HepG2 (cell line): ENCODE measurements around the gene METTL15. TPM values are rescaled to one million over a fixed set of nuclear protein-coding genes. Genes with fewer than 3 reads are reported as not detected.

Experiments
- ATAC-seq: fragments of 200-7000 bp; cut with Tn5 transposase; 3 replicates; pipeline ENCODE4 v1.9.1; 2020; ENCODE audit warnings: mild to moderate bottlenecking, moderate library complexity
- Bru-seq: library from RNA; stranded (reverse); fragments of 400-500 nt; gene quantifications from one replicate; lab custom pipeline; 2021; lab: Mats Ljungman, UMichigan
- BruChase-seq, 2 experiments: library from RNA; stranded (reverse); fragments of 400-500 nt; gene quantifications; one replicate each; lab custom pipeline; 2021; lab: Mats Ljungman, UMichigan
- BruUV-seq: library from RNA; stranded (reverse); fragments of 400-500 nt; replicated peaks from 2 replicates; lab custom pipeline; 2021; lab: Mats Ljungman, UMichigan
- CTCF ChIA-PET: fragments of 300-600 bp; formaldehyde crosslinking; extraction: SDS; loops from one replicate; lab custom pipeline; 2021; ENCODE audit warnings: low total read pairs, inconsistent platforms, low intra/inter-chr PET ratio; lab: Yijun Ruan, JAX
- POLR2A ChIA-PET: fragments of 350-600 bp; sonication (Branson Sonifier 250); formaldehyde crosslinking; loops from one replicate; lab custom pipeline; 2020; ENCODE audit warnings: antibody characterized with exemption, inconsistent platforms; lab: Yijun Ruan, JAX
- DNase-seq: peaks from one replicate; pipeline ENCODE4 v3.0.0-alpha.2; 2015; ENCODE audit warnings: low spot score
- FAIRE-seq: peaks from 3 replicates; lab custom pipeline; 2011; peaks lifted over from hg19 to GRCh38; lab: Jason Lieb, UNC
- H2AFZ ChIP-seq: one replicate; pipeline ENCODE4 v1.6.1; 2011; ENCODE audit warnings: low read length, inconsistent platforms
- H3K27ac ChIP-seq: fragments of 300-600 bp; 3 replicates; pipeline ENCODE4 v1.8.0; 2011; ENCODE audit warnings: mixed run types, mild to moderate bottlenecking, mixed read lengths, low read length, inconsistent platforms; ENCODE audit not compliant: insufficient read depth; ENCODE audit errors: extremely low read length
- H3K27me3 ChIP-seq, 2 experiments: fragments of 200-600 bp in 1 of 2; 2 replicates in 1 of 2; 3 replicates in 1 of 2; pipeline versions ENCODE4 v1.6.0 to v1.8.0; 2011; ENCODE audit warnings: low read length in 2 of 2, mild to moderate bottlenecking in 2 of 2, moderate library complexity in 2 of 2, inconsistent platforms in 1 of 2; ENCODE audit not compliant: insufficient read depth in 2 of 2, control insufficient read depth in 1 of 2
- H3K36me3 ChIP-seq, 2 experiments: fragments of 200-600 bp in 1 of 2; replicated peaks in 1 of 2; 2 replicates in 1 of 2; 3 replicates in 1 of 2; pipeline versions ENCODE4 v1.5.1 to v1.8.0; 2011; ENCODE audit warnings: low read length in 2 of 2, inconsistent platforms in 1 of 2; ENCODE audit not compliant: insufficient read depth in 2 of 2, control insufficient read depth in 1 of 2
- H3K4me1 ChIP-seq: 2 replicates; pipeline ENCODE4 v1.5.1; 2012; ENCODE audit warnings: low read length, inconsistent platforms; ENCODE audit not compliant: insufficient read depth
- H3K4me2 ChIP-seq: 2 replicates; pipeline ENCODE4 v1.6.0; 2011; ENCODE audit warnings: low read depth, low read length, inconsistent platforms
- H3K4me3 ChIP-seq, 3 experiments: fragments of 200-600 bp in 1 of 3; sonication (generic), shearing (Covaris generic) in 1 of 3; replicated peaks in 1 of 3; 2 replicates each; pipeline ENCODE4 v1.5.1; 2011 to 2016; ENCODE audit warnings: low read length in 3 of 3, inconsistent platforms in 2 of 3, low read depth in 2 of 3, mild to moderate bottlenecking in 2 of 3, control low read depth in 1 of 3, mixed read lengths in 1 of 3; ENCODE audit not compliant: insufficient read depth in 1 of 3
- H3K79me2 ChIP-seq: one replicate; pipeline ENCODE4 v1.6.1; 2011; ENCODE audit warnings: low read length, inconsistent platforms; ENCODE audit not compliant: insufficient read depth
- H3K9ac ChIP-seq: 2 replicates; pipeline ENCODE4 v1.6.0; 2011; ENCODE audit warnings: mild to moderate bottlenecking, low read depth, low read length, inconsistent platforms; ENCODE audit not compliant: insufficient read depth
- H3K9me3 ChIP-seq: 2 replicates; pipeline ENCODE4 v1.5.1; 2012; ENCODE audit warnings: mild to moderate bottlenecking, low read length
- H4K20me1 ChIP-seq: 2 replicates; pipeline ENCODE4 v1.6.0; 2011; ENCODE audit warnings: inconsistent platforms, mild to moderate bottlenecking, low read length, moderate library complexity; ENCODE audit not compliant: insufficient read depth
- HDAC2 ChIP-seq: sonication (generic); formaldehyde crosslinking; IDR thresholded peaks from 2 replicates; pipeline ENCODE4 v1.4.0; 2020; ENCODE audit warnings: missing genetic modification reagents
- MED1 ChIP-seq: sonication (generic); formaldehyde crosslinking; IDR thresholded peaks from 2 replicates; pipeline ENCODE4 v1.4.0; 2020; ENCODE audit warnings: missing genetic modification reagents
- RFX5 ChIP-seq: IDR thresholded peaks from 2 replicates; pipeline ENCODE4 v1.6.1; 2011; ENCODE audit warnings: low read depth, low read length, improper control_type of control experiment
- RXRB ChIP-seq: IDR thresholded peaks from 2 replicates; pipeline ENCODE4 v1.6.1; 2016; ENCODE audit warnings: borderline replicate concordance, missing genetic modification reagents, missing compliant biosample characterization
- THYN1 ChIP-seq: sonication (generic); formaldehyde crosslinking; IDR thresholded peaks from 2 replicates; pipeline ENCODE4 v1.8.1; 2023; ENCODE audit warnings: low read depth, mild to moderate bottlenecking, moderate library complexity, missing genetic modification reagents, borderline replicate concordance
- ZNF235 ChIP-seq: sonication (generic); formaldehyde crosslinking; IDR thresholded peaks from 2 replicates; pipeline ENCODE4 v1.8.1; 2023; ENCODE audit warnings: mild to moderate bottlenecking, missing genetic modification reagents, borderline replicate concordance
- ZNF543 ChIP-seq: sonication (generic); formaldehyde crosslinking; IDR thresholded peaks from 2 replicates; pipeline ENCODE4 v1.4.0; 2020; ENCODE audit warnings: mild to moderate bottlenecking, missing genetic modification reagents
- WGBS: methylation state at CpG from one replicate; pipeline ENCODE4 v1.1.6; 2017; ENCODE audit warnings: low lambda C conversion rate; 5-methylcytosine and 5-hydroxymethylcytosine counted together
- in situ Hi-C: cut with HindIII; loops from 2 replicates; pipeline ENCODE4 v1.10.0; 2017; ENCODE audit warnings: low pct_unique_long_range_greater_than_20kb; ENCODE audit not compliant: extremely low pct_ligation_motif_present
- intact Hi-C: fragments of 100-400 bp; cut with micrococcal nuclease; formaldehyde crosslinking; loops from one replicate; pipeline ENCODE4 v1.10.0; 2022; ENCODE audit not compliant: unreplicated experiment
- long read RNA-seq, 2 experiments: library from RNA in 1 of 2; library from polyadenylated mRNA in 1 of 2; stranded (forward) in 1 of 2; unstranded in 1 of 2; transcript quantifications; one replicate each; pipeline ENCODE4 v2.0.0, GENCODE V29; 2019 to 2022
- polyA minus RNA-seq, 3 experiments: library from RNA; depleted of rRNA, polyadenylated mRNA; stranded (reverse); fragments of >200 nt; gene quantifications; 2 replicates each; pipeline ENCODE4 v1.2.3, GENCODE V29; 2011; ENCODE audit warnings: low replicate concordance in 1 of 3
- polyA plus RNA-seq, 8 experiments: library from polyadenylated mRNA; depleted of rRNA in 3 of 8; stranded (reverse) in 7 of 8; unstranded in 1 of 8; fragments of >200 nt; fragmentation: Illumina TruSeq in 4 of 8; extraction: Trizol in 4 of 8; gene quantifications; 2 replicates each; pipeline versions ENCODE4 v1.2.1 to v1.2.3, GENCODE V29; 2011 to 2016; ENCODE audit warnings: low read depth in 4 of 8, missing spikeins in 1 of 8, mixed read lengths in 1 of 8; ENCODE audit not compliant: insufficient read depth in 1 of 8
- total RNA-seq, 5 experiments: library from RNA; depleted of rRNA; stranded (reverse); fragments of >200 nt; fragmentation: Illumina TruSeq; extraction: Trizol; gene quantifications; 2 replicates each; pipeline ENCODE4 v1.2.3, GENCODE V29; 2016; ENCODE audit warnings: low read depth in 1 of 5
- TF ChIP-seq, protein P1 (sequence below): sonication (generic); formaldehyde crosslinking; IDR thresholded peaks from 2 replicates; pipeline ENCODE4 v1.8.1; 2022; ENCODE audit warnings: mild to moderate bottlenecking, missing genetic modification reagents
- TF ChIP-seq, protein P2 (sequence below): sonication (generic); formaldehyde crosslinking; IDR thresholded peaks from 2 replicates; pipeline ENCODE4 v1.5.1; 2020; ENCODE audit warnings: mild to moderate bottlenecking, missing genetic modification reagents, moderate library complexity
- TF ChIP-seq, protein P3 (sequence below): IDR thresholded peaks from 2 replicates; pipeline ENCODE4 v1.6.1; 2012; ENCODE audit warnings: inconsistent platforms

METTL15 gene, protein sequence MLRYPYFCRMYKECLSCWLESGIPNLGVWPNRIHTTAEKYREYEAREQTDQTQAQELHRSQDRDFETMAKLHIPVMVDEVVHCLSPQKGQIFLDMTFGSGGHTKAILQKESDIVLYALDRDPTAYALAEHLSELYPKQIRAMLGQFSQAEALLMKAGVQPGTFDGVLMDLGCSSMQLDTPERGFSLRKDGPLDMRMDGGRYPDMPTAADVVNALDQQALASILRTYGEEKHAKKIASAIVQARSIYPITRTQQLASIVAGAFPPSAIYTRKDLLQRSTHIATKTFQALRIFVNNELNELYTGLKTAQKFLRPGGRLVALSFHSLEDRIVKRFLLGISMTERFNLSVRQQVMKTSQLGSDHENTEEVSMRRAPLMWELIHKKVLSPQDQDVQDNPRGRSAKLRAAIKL
- total RNA-seq (2016; rRNA removed; fragmentation: Illumina TruSeq; extraction: Trizol) (14.0 and 14.4 TPM in 2 replicates), polyA plus RNA-seq (2011; rRNA removed) (6.0 and 6.5 TPM in 2 replicates), polyA minus RNA-seq (2011; rRNA and poly(A)+ RNA removed; ENCODE audit: low replicate concordance) (22.7 and 31.9 TPM in 2 replicates), Bru-seq, nascent RNA (percentile 68 among the genes with signal in this experiment), BruChase-seq, experiment 1, labeled RNA remaining after a 6-hour chase (percentile 47 among the genes with signal in this experiment), BruChase-seq, experiment 2, labeled RNA remaining after a 2-hour chase (percentile 60 among the genes with signal in this experiment)
- 4.3 TPM in 2 replicates for total RNA-seq (2016; cell fraction: cytosol; rRNA removed; fragmentation: Illumina TruSeq; extraction: Trizol; ENCODE audit: low read depth)
- 12.8 and 15.3 TPM in 2 replicates for total RNA-seq (2016; cell fraction: insoluble cytoplasmic fraction; rRNA removed; fragmentation: Illumina TruSeq; extraction: Trizol)
- 3.4 and 4.4 TPM in 2 replicates for total RNA-seq (2016; cell fraction: membrane; rRNA removed; fragmentation: Illumina TruSeq; extraction: Trizol)
- 33.6 and 34.8 TPM in 2 replicates for total RNA-seq (2016; cell fraction: nucleus; rRNA removed; fragmentation: Illumina TruSeq; extraction: Trizol)
- polyA plus RNA-seq (2011; cell fraction: cytosol; rRNA removed) = 3.3 and 4.8 TPM in 2 replicates
- 6.1 and 6.2 TPM in 2 replicates for polyA plus RNA-seq (2011; cell fraction: nucleus; rRNA removed)
- polyA plus RNA-seq (2012) = 6.2 and 6.3 TPM in 2 replicates
- polyA plus RNA-seq (2016; cell fraction: cytosol; fragmentation: Illumina TruSeq; extraction: Trizol; ENCODE audit: low read depth) = 0.81 and 0.87 TPM in 2 replicates
- 13.2 and 13.8 TPM in 2 replicates for polyA plus RNA-seq (2016; cell fraction: insoluble cytoplasmic fraction; fragmentation: Illumina TruSeq; extraction: Trizol; ENCODE audit: low read depth)
- polyA plus RNA-seq (2016; cell fraction: membrane; fragmentation: Illumina TruSeq; extraction: Trizol; ENCODE audit: low read depth) = 1.1 and 1.5 TPM in 2 replicates
- polyA plus RNA-seq (2016; cell fraction: nucleus; fragmentation: Illumina TruSeq; extraction: Trizol; ENCODE audit: insufficient read depth, low read depth) = 9.3 and 11.1 TPM in 2 replicates
- polyA minus RNA-seq (2011; cell fraction: cytosol; rRNA and poly(A)+ RNA removed) = 9.9 and 10.2 TPM in 2 replicates
- polyA minus RNA-seq (2011; cell fraction: nucleus; rRNA and poly(A)+ RNA removed) = 90.1 and 92.7 TPM in 2 replicates
- long read RNA-seq, experiment 1, partial matches to known transcripts = 4 of 7 reads
- long read RNA-seq, experiment 1, other reads (novel, unspliced or antisense) = 2 of 7 reads
- long read RNA-seq, experiment 2, partial matches to known transcripts = 0 of 8 reads
- long read RNA-seq, experiment 2, other reads (novel, unspliced or antisense) = 8 of 8 reads

DNA sequence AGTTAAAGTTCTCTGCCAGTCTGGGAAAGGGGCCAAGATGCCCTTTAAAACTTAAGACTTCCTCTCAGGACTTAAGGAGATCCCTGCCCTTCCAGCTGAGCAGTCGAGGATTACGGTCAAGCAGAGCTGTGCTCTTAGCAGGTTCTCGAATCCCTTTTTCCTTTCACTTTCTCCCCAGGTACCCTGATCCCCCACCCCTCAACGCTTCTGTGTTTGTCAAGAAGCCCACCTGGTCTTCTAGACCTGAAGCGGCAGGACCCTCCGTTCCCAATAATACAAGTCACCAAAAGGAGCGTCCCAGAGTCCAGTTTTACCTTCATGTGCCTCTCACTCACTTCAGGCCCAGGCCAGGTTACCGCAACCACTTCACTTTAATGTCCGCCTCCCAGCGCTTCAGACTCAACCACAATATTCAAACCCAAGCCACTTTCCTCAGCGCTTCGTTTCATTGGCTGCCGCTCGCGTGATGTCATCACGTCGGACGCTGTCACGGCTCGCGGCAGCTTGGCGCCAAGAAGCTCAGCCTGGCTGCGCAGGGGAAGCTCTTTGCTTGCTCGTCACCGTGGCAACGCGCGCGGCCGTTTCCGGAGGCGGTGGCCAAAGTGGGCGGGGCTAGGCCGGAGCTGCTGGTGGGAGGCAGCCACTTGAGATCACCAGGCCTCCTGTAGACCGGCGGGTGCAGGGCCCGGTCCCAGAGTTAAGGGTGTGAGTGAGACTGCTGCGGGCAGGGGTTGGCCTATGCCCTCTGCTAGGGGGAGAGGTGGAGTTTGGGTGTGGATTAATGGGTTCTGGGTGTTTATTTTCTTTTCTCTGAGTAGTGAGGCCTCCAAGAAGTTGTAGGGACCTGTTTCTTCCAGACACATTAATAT, at the start of gene METTL15, which contains the start of gene KIF18A:
Gene METTL15, plus strand, starts transcription at position 639 of the 869 bp plus-strand sequence. CDS start 4,947 bp downstream, outside the sequence.
Gene KIF18A, minus strand, starts transcription at position 407 of the 869 bp plus-strand sequence. CDS start 10,209 bp downstream, outside the sequence.
- POLR2A ChIA-PET = no interaction called here
- intact Hi-C loops = loop anchor here (5.0 kb wide), 1 partner anchor 391 kb away; no protein-coding TSS in a partner anchor
- Histone ChIP-seq H3K27me3 (no peaks in the 10 kb centered on the region; a peak in 1 of 5 replicates), H3K4me3 (peak within 1 kb of the TSS; percentile 84 to 99 (median 84)), H3K4me1 (peaks cover 60% of the 10 kb centered on the region), H3K36me3 (no peaks in the 10 kb centered on the region; a peak in 1 of 5 replicates), H3K9me3 (no peaks in the 10 kb centered on the region), H3K9ac (peak within 1 kb of the TSS; percentile 98), H4K20me1 (no peaks in the 10 kb centered on the region), H3K4me2 (peak within 1 kb of the TSS; percentile 75), H2AFZ (peak within 1 kb of the TSS; percentile 74), H3K27ac (peak within 1 kb of the TSS; percentile 96), H3K79me2 (peaks cover 85% of the 10 kb centered on the region)
- peak; percentile 95 for ATAC-seq
- peak; percentile 80 for FAIRE-seq
- WGBS = 1% methylated on average over 15 of the region's 38 CpGs
- TSS peak; percentile 80 for BruUV-seq
- CTCF ChIA-PET = no interaction called here
- DNase-seq = peak; percentile 96
- in situ Hi-C loops = no loop called here
- TF ChIP-seq, protein P1, sequence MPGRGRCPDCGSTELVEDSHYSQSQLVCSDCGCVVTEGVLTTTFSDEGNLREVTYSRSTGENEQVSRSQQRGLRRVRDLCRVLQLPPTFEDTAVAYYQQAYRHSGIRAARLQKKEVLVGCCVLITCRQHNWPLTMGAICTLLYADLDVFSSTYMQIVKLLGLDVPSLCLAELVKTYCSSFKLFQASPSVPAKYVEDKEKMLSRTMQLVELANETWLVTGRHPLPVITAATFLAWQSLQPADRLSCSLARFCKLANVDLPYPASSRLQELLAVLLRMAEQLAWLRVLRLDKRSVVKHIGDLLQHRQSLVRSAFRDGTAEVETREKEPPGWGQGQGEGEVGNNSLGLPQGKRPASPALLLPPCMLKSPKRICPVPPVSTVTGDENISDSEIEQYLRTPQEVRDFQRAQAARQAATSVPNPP (CRISPR knock-in tag) = no peak
- TF ChIP-seq, protein P2, sequence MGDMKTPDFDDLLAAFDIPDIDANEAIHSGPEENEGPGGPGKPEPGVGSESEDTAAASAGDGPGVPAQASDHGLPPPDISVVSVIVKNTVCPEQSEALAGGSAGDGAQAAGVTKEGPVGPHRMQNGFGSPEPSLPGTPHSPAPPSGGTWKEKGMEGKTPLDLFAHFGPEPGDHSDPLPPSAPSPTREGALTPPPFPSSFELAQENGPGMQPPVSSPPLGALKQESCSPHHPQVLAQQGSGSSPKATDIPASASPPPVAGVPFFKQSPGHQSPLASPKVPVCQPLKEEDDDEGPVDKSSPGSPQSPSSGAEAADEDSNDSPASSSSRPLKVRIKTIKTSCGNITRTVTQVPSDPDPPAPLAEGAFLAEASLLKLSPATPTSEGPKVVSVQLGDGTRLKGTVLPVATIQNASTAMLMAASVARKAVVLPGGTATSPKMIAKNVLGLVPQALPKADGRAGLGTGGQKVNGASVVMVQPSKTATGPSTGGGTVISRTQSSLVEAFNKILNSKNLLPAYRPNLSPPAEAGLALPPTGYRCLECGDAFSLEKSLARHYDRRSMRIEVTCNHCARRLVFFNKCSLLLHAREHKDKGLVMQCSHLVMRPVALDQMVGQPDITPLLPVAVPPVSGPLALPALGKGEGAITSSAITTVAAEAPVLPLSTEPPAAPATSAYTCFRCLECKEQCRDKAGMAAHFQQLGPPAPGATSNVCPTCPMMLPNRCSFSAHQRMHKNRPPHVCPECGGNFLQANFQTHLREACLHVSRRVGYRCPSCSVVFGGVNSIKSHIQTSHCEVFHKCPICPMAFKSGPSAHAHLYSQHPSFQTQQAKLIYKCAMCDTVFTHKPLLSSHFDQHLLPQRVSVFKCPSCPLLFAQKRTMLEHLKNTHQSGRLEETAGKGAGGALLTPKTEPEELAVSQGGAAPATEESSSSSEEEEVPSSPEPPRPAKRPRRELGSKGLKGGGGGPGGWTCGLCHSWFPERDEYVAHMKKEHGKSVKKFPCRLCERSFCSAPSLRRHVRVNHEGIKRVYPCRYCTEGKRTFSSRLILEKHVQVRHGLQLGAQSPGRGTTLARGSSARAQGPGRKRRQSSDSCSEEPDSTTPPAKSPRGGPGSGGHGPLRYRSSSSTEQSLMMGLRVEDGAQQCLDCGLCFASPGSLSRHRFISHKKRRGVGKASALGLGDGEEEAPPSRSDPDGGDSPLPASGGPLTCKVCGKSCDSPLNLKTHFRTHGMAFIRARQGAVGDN (CRISPR knock-in tag) = peak; percentile 85
- TF ChIP-seq ZNF543 (CRISPR knock-in tag) (no peak), RXRB (CRISPR knock-in tag) (peak; percentile 53; the same call in 1 of the 2 replicates), RFX5 (peak; percentile 83), HDAC2 (peak; percentile 78), THYN1 (CRISPR knock-in tag) (no peak), MED1 (CRISPR knock-in tag) (0 out of 2 replicates have a peak, but pooled peaks have one; percentile 33), ZNF235 (CRISPR knock-in tag) (no peak)
- TF ChIP-seq, protein P3, sequence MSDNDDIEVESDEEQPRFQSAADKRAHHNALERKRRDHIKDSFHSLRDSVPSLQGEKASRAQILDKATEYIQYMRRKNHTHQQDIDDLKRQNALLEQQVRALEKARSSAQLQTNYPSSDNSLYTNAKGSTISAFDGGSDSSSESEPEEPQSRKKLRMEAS = peak; percentile 79
